Breast epithelium (tissue), 4 donors: ENCODE measurements around the gene AUH. TPM values are rescaled to one million over a fixed set of nuclear protein-coding genes. Genes with fewer than 3 reads are reported as not detected.

Experiments
- DNase-seq, 2 donors: peaks; one replicate each; pipeline ENCODE4 v3.0.0-alpha.2; 2019; ENCODE audit warnings: low spot score in 2 of 2
- H3K27ac ChIP-seq, 2 donors: fragments of 200-600 bp; sonication (generic) in 1 of 2; one replicate each; pipeline ENCODE4 v1.5.1; 2016 to 2019; ENCODE audit warnings: mild to moderate bottlenecking in 1 of 2
- H3K27me3 ChIP-seq, 2 donors: fragments of 200-600 bp; sonication (generic) in 1 of 2; one replicate each; pipeline versions ENCODE4 v1.5.1 to v1.6.0; 2017 to 2019; ENCODE audit warnings: control low read depth in 1 of 2, mild to moderate bottlenecking in 1 of 2
- H3K36me3 ChIP-seq: fragments of 200-600 bp; one replicate; pipeline ENCODE4 v1.5.1; 2019
- H3K4me1 ChIP-seq, 2 donors: fragments of 200-600 bp; sonication (generic); one replicate each; pipeline ENCODE4 v1.5.1; 2016 to 2019; ENCODE audit warnings: control low read depth in 1 of 2
- H3K4me3 ChIP-seq, 3 donors: fragments of 200-600 bp; sonication (generic); 1 replicate in 2 of 3; 2 replicates in 1 of 3; pipeline ENCODE4 v1.5.1; 2016 to 2019; ENCODE audit warnings: mild to moderate bottlenecking in 3 of 3, moderate library complexity in 2 of 3
- H3K9me3 ChIP-seq, 2 donors: fragments of 200-600 bp; sonication (generic) in 1 of 2; one replicate each; pipeline ENCODE4 v1.5.1; 2016 to 2019; ENCODE audit warnings: control low read depth in 1 of 2
- POLR2A ChIP-seq: fragments of 450-650 bp; IDR thresholded peaks from one replicate; pipeline ENCODE4 v1.6.1; 2016; ENCODE audit warnings: antibody characterized with exemption, mild to moderate bottlenecking, moderate library complexity
- POLR2AphosphoS5 ChIP-seq, 3 donors: sonication (generic); formaldehyde crosslinking; IDR thresholded peaks; one replicate each; pipeline ENCODE4 v1.6.1; 2017; ENCODE audit warnings: antibody characterized with exemption in 3 of 3
- intact Hi-C: fragments of 100-400 bp; cut with DNase I; formaldehyde crosslinking; loops from one replicate; pipeline ENCODE4 v1.15.1; 2023; ENCODE audit warnings: low total_unique reads
- total RNA-seq, 3 donors: library from RNA; depleted of rRNA; stranded (reverse); fragments of >200 nt; gene quantifications; one replicate each; pipeline ENCODE4 v1.1.0, GENCODE V29; 2016
- TF ChIP-seq, protein P1 (sequence below), 3 donors: fragments of 450-650 bp; IDR thresholded peaks; one replicate each; pipeline ENCODE4 v1.5.1; 2016 to 2017; ENCODE audit warnings: antibody characterized with exemption in 3 of 3, mild to moderate bottlenecking in 3 of 3, moderate library complexity in 3 of 3

Gene AUH
- total RNA-seq, 3 donors from 2014 or later: 34.2 to 64.4 (median 50.8) TPM

DNA sequence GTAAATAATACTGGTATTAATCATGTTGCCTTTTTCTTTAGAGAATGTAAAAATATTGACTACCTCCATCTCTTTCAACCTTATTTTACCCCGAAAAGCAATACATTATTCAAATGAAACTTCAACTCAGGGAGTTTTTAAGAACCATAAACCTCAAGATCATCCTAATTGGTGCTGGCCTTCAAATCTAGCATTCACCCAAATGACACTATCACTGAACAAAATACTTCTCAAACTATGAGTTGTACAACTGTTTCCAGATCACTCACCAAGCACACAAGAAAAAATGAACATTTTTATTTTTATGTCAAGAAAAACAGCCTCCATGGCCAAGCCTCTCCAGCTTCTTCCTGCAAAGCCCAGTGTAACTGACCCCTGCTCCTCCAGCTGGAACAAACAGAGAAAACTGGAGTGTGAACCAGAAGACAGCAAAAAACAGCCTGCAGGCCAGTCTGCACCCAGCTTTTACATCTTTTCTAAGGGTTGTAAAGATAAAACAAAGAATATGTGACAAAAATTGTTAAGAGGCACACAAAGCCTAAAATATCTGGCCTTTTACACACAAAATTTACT, 21.2 kb downstream of the AUH start:
- no peak for TF ChIP-seq POLR2AphosphoS5 (IDR thresholded peaks at IDR 0.05)
- TF ChIP-seq, protein P1, sequence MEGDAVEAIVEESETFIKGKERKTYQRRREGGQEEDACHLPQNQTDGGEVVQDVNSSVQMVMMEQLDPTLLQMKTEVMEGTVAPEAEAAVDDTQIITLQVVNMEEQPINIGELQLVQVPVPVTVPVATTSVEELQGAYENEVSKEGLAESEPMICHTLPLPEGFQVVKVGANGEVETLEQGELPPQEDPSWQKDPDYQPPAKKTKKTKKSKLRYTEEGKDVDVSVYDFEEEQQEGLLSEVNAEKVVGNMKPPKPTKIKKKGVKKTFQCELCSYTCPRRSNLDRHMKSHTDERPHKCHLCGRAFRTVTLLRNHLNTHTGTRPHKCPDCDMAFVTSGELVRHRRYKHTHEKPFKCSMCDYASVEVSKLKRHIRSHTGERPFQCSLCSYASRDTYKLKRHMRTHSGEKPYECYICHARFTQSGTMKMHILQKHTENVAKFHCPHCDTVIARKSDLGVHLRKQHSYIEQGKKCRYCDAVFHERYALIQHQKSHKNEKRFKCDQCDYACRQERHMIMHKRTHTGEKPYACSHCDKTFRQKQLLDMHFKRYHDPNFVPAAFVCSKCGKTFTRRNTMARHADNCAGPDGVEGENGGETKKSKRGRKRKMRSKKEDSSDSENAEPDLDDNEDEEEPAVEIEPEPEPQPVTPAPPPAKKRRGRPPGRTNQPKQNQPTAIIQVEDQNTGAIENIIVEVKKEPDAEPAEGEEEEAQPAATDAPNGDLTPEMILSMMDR (IDR thresholded peaks at IDR 0.05): no peak
- TF ChIP-seq POLR2A: no peak
- H3K4me3 ChIP-seq: no peak overlapping the region
- no peaks in the 10 kb centered on the region for H3K27me3 ChIP-seq
- peak overlapping the region in 1 of 2 donors; percentile 54 for H3K27ac ChIP-seq
- no peak for DNase-seq
- intact Hi-C loops: no loop called here
- peaks cover 0 to 13% of the 10 kb centered on the region in 2 donors for H3K4me1 ChIP-seq
- H3K36me3 ChIP-seq: no peaks in the 10 kb centered on the region
- H3K9me3 ChIP-seq: peaks cover 0 to 7% of the 10 kb centered on the region in 2 donors

DNA sequence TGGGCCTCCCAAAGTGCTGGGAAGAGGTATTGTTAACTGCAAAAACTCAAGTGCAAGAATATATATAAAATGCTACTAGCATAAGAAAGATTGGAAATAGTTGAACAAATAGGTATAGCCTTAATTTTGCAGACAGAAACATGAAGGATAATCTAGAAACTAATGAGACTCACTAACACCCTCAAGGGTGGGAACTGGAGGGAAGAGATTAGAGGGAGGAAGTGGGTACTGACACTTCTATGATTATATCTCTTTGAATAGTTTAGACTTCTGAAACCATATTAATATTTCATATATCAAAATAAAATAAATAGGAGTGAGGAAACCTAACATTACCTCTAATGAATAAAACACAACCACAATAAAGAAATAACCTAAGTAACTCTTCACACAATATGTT, 23.0 kb downstream of the AUH start:
- H3K9me3 ChIP-seq: peaks cover 0 to 7% of the 10 kb centered on the region in 2 donors
- no peak overlapping the region for H3K4me3 ChIP-seq
- TF ChIP-seq POLR2A: no peak
- no peak for TF ChIP-seq POLR2AphosphoS5 (IDR thresholded peaks at IDR 0.05)
- H3K36me3 ChIP-seq: no peaks in the 10 kb centered on the region
- intact Hi-C loops: no loop called here
- no peak for DNase-seq
- H3K27ac ChIP-seq: no peak overlapping the region
- peaks cover 0 to 13% of the 10 kb centered on the region in 2 donors for H3K4me1 ChIP-seq
- no peaks in the 10 kb centered on the region for H3K27me3 ChIP-seq

DNA sequence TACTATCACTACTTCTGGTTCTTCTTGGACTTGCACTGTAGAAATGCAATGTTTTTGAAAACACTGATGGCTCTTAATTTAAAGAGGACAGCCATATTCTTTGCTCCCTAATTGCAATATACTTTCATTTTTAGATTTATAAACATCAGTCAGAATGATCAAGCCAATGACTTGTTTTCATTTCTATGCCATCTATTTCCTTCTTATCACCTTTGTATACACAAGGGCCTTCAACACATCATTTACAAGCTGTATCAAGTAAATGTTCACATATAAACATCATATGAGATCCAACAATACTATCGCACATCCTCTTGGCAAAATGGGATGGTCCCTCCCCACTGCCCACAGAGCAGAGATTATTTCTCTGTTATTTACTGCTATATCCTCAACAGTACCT, 24.9 kb downstream of the AUH start:
- no peaks in the 10 kb centered on the region for H3K36me3 ChIP-seq
- H3K4me1 ChIP-seq: peaks cover 0 to 12% of the 10 kb centered on the region in 2 donors
- H3K4me3 ChIP-seq: no peak overlapping the region
- no peak overlapping the region for H3K27ac ChIP-seq
- H3K9me3 ChIP-seq: no peaks in the 10 kb centered on the region
- no peak for DNase-seq
- intact Hi-C loops: no loop called here
- no peak for TF ChIP-seq POLR2A
- TF ChIP-seq POLR2AphosphoS5 (IDR thresholded peaks at IDR 0.05): no peak
- TF ChIP-seq, protein P1 (IDR thresholded peaks at IDR 0.05): no peak
- no peaks in the 10 kb centered on the region for H3K27me3 ChIP-seq

DNA sequence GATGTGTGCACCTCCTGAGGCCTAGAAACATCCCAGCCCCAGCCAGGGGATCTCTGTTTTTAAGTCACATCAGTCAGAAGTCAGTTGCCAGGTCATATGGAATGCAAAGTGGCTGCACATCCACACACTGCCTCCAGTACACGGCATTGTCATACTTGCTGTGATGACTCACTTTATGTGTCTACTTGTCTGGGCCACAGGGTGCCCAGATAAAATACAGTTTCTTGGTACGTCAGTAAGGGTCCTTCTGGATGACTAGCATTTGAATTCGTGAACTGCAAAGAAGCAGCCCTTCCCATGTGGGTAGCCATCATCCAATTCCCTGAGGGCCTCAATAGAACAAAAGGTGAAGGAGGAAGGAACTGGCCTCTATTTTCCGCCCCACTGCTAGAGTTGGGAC, 27.7 kb downstream of the AUH start:
- no peaks in the 10 kb centered on the region for H3K9me3 ChIP-seq
- H3K4me1 ChIP-seq: no peaks in the 10 kb centered on the region
- no peaks in the 10 kb centered on the region for H3K36me3 ChIP-seq
- no peaks in the 10 kb centered on the region for H3K27me3 ChIP-seq
- DNase-seq: no peak
- TF ChIP-seq POLR2A (no peak), POLR2AphosphoS5 (IDR thresholded peaks at IDR 0.05) (no peak)
- TF ChIP-seq, protein P1 (IDR thresholded peaks at IDR 0.05): no peak
- H3K27ac ChIP-seq: no peak overlapping the region
- H3K4me3 ChIP-seq: no peak overlapping the region
- intact Hi-C loops: no loop called here

DNA sequence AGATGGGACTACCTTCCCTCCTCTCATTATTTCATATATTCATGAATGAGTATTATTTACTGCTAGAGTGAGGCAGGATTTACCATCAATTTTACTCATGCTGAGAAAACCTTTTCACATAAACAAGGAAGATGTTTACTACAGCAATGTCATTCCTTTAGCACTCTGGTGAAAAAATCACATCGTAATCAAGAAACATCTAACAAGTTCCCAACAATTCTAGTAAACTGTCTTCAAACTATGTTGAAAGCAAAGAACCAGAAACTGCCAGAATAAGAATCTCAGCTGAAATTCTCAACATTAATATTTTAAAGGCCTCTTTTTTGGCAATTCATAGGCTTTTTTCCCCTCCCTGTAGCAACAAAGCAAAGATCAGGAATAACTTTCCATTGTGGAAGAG, 28.2 kb downstream of the AUH start:
- H3K36me3 ChIP-seq: no peaks in the 10 kb centered on the region
- TF ChIP-seq, protein P1 (IDR thresholded peaks at IDR 0.05): no peak
- no peak for TF ChIP-seq POLR2AphosphoS5 (IDR thresholded peaks at IDR 0.05)
- TF ChIP-seq POLR2A: no peak
- no peaks in the 10 kb centered on the region for H3K9me3 ChIP-seq
- no peak for DNase-seq
- no peaks in the 10 kb centered on the region for H3K4me1 ChIP-seq
- H3K4me3 ChIP-seq: no peak overlapping the region
- H3K27ac ChIP-seq: no peak overlapping the region
- no peaks in the 10 kb centered on the region for H3K27me3 ChIP-seq
- intact Hi-C loops: no loop called here
